Measurements from ENCODE around the gene ACCS.
A peak's percentile ranks its signal among the peaks of the same experiment; 100 is the strongest.

Gene ACCS

DNA sequence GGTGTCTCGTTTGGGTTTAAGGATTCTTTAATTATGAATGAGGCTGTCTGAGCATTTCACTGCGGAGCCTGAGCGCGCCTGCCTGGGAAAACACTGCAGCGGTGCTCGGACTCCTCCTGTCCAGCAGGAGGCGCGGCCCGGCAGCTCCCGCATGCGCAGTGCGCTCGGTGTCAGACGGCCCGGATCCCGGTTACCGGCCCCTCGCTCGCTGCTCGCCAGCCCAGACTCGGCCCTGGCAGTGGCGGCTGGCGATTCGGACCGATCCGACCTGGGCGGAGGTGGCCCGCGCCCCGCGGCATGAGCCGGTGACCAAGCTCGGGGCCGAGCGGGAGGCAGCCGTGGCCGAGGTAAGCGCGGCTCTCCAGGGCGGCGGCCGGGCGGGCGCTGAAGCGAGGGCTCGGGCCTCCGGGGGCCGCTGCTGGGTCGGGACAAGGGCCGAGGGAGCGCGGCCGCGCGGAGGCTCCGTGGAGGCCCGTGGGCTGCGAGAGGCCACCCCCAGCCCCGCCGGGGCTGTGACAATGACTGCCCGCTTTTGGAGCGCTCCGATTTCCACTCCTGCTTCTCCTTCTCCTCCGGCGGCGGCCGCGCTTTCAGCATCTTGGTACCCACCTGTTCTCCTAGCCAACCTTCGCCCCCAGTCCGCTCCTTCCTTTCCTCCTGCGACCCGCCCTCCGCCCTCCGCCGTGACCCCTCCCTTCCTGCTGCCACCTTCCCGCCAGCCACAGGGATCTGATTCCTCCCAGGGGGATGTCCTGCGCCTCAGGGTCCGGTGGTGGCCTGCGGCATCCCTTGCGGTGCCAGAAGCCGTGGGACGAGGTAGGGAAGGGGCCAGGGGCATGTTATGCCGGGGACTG lies 29.7 kb downstream of the ACCS start, which contains the start of gene EXT2:
EXT2 (plus strand) TSS at position 173 of the 854 bp plus-strand sequence. CDS start 12,035 bp downstream, outside the sequence.
- DNase-seq: peak; percentile 89

GRCh38 chr11:44096360-44097185 lies 30.5 kb downstream of the ACCS start:
- no peak for DNase-seq

GRCh38 chr11:44097821-44098220 lies 31.8 kb downstream of the ACCS start:
- DNase-seq: no peak

- DNase-seq: no peak
Observed at GRCh38 chr11:44101098-44101497, 35.0 kb downstream of the ACCS start.

DNA sequence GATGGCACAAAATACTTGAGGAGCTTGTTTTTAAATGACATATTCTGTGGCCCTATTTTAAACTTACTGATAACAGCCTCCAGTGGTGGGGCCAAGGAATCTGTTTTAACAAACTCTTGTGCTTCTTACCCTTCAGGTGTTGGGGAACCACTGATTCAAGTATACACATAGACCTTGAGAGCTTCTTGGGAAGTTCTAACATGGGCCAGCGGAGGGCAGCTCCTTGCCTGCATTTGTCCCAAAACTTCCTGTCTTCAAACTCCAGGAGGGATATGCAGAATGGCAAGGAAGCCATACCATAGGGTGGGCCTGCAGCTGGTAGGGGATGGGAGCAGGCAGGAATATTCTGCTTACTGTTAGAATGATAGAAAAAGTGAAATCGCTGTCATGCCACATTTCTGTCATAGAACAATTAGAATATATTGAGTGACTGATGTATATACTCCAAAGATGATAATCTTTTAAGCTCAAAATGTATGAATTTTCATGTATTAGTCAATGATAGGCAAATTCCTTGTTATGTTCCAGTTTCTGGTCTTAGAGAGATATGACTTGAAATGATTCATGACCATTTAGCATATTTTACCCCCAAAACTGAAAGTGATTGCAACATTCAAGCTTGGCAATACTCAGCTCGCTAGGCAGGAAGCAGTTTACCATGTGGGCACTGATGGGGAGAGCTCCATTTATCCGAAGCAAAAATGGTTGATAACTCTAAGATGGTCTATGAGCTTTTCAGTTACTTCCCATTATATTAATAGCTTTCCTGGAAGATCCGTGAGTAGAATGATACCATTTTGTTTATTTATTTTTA lies 38.6 kb downstream of the ACCS start:
- no peak for DNase-seq

- DNase-seq: no peak
Observed at GRCh38 chr11:44108260-44108659, 42.2 kb downstream of the ACCS start.

- peak; percentile 61 for DNase-seq
Observed at GRCh38 chr11:44110231-44110679, 44.2 kb downstream of the ACCS start.

GRCh38 chr11:44112091-44112821 lies 46.2 kb downstream of the ACCS start:
- no peak for DNase-seq

- DNase-seq: no peak
Observed at GRCh38 chr11:44113018-44113417, 46.9 kb downstream of the ACCS start.

DNA sequence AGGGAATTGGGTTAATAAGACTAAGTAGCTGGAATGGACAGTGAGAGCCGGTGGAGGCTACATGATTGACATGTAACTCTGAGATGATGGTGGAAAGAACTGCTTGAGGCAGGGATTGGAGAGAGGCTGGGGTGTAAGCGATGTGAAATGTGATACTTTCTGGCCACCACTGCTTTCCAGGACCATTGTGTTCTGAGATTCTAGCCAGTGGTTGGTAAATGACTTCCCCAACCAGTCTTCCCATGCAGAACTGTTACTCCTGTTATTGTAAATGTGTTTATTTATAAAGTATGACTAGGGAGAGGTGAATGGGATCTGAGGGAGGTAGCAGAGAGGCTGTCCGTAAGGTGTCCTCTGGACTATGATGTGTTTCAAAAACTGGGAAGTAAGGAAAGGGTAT lies 47.5 kb downstream of the ACCS start:
- no peak for DNase-seq

GRCh38 chr11:44116234-44116830 lies 50.3 kb downstream of the ACCS start:
- no peak for DNase-seq

- DNase-seq: no peak
Observed at GRCh38 chr11:44120169-44120568, 54.1 kb downstream of the ACCS start.

GRCh38 chr11:44125598-44125997 lies 59.5 kb downstream of the ACCS start:
- DNase-seq: no peak

DNA sequence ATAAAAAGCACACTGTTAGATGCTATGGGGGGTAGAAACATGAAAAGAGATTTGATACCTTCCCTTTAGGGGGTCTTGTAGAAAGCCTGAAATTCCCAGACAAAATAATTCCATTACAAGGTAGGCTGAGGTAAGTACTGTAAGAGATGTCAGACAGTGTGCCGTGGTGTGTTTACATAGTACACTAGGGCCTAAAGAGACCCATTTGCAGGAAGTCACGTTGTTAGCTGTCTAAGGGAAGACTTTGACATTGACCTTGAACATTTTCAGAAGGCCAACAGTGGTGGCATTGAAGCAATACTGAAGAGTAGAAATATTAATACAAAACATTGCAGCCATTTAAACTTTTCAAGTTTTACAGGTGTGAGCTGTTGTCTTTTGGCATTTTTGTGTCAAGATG lies 60.2 kb downstream of the ACCS start:
- no peak for DNase-seq

DNA sequence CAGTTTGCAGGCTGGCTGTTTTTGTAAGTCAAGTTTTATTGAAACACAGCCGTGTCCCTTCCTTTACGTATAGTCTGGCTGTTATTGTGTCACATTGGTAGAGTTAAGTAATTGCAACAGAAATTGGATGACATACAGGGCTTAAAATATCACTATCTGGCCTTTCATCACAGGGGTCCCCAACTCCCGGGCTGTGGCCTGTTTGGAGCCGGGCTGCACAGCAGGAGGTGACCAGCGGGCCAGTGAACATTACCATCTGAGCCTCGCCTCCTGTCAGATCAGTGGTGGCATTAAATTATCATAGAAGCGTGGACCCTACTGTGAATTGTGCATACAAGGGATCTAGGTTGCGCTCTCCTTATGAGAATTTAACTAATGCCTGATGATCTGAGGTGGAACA lies 61.1 kb downstream of the ACCS start:
- DNase-seq: no peak

GRCh38 chr11:44128729-44129128 lies 62.7 kb downstream of the ACCS start:
- no peak for DNase-seq

DNA sequence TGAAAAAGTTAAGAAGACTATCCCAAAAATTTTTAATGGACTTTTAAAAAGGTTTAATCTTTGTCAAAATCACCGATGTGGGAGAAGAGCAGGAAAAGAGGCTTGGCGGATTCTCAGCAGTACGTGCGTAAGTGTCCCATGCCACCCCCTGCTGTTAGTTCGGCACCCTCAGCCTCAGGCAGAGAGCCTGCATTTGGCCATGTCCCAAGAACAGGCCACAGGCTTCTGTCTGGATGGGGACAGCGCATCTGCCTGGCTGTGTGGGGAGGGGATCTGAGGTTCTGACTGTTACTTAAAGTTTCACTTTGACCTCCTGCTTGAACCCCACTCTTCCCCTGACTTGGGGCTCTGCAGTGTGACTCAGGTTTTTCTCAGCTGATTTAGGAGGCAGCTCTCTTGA lies 64.7 kb downstream of the ACCS start:
- no peak for DNase-seq

DNA sequence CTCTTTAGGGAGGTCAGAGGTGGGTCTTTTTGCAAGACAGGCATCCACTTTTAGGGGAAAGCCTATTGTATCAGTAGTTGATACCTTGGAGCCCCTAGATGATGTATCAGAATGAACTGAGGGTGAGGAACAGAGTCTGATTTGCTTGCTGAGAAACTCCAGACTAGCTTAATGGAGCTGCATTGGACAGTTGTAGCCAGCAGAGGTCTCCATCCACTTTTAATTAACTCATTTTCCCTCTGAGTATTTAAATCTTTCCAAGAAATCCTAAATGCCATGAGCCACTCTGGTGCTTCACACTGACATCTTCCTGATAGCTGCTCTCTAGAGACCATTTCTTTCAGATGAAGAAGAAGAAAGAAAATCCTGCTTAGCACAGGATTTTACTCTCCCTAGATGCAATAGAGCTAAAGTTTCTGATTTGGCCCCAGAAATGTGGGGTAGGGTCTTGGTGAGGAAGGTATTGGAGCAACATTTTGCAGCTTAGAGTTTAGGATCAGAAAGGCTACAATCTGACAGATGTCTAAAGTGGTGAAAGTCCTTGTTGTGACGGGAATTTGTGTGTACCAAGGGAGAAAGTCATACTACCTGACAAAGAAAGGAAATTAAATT lies 67.4 kb downstream of the ACCS start:
- no peak for DNase-seq
